ENCODE measurements around the gene EFCAB13.
"Not testable (repeated sequence)": the region's sequence is repeated elsewhere in the genome, so short reads cannot be mapped to it uniquely, and the experiment has no call there.

The EFCAB13 gene

DNA sequence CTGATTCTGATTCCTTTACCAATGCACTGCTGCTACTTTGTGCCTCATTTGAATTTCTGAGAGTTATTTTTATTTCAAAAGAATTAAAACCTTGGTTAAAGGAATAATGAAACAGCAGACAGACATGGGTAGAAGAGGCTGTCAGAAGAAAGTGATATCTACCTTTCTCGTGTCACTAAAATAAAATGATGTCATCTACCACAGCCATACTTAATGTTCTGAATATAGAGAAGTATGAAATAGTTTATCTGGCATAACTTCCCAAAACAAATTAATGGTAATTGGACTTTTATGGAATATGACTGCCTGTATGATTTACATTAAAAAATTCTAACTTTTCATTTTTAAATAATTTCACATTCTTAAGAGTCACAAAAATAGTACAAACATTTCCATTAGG lies 52.5 kb downstream of the EFCAB13 start:
- TF ChIP-seq, protein P1, sequence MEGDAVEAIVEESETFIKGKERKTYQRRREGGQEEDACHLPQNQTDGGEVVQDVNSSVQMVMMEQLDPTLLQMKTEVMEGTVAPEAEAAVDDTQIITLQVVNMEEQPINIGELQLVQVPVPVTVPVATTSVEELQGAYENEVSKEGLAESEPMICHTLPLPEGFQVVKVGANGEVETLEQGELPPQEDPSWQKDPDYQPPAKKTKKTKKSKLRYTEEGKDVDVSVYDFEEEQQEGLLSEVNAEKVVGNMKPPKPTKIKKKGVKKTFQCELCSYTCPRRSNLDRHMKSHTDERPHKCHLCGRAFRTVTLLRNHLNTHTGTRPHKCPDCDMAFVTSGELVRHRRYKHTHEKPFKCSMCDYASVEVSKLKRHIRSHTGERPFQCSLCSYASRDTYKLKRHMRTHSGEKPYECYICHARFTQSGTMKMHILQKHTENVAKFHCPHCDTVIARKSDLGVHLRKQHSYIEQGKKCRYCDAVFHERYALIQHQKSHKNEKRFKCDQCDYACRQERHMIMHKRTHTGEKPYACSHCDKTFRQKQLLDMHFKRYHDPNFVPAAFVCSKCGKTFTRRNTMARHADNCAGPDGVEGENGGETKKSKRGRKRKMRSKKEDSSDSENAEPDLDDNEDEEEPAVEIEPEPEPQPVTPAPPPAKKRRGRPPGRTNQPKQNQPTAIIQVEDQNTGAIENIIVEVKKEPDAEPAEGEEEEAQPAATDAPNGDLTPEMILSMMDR (conservative IDR thresholded peaks at IDR 0.05; ENCODE audit: low read depth, low read length), result no peak
- DNase-seq (ENCODE audit: low read depth), result no peak
- H3K4me3 ChIP-seq (ENCODE audit: low read length), result no peak overlapping the region

DNA sequence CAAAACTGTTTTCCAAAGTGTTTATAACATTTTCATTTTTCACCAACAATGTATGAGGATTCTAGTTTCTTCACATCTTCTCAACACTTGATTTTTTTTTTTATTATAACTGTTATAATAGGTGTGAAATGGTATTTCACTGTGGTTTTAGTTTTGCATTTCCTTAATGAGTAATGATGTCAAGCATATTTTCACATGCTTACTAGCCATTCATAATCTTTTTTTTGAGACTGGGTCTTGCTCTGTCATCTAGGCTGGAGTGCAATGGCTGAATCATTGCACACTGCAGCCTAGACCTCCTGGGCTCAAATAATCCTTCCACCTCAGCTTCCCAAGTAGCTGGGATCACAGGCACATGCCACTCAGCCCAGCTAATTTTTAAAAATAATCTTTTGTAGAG lies 65.1 kb downstream of the EFCAB13 start:
- TF ChIP-seq, protein P1 (conservative IDR thresholded peaks at IDR 0.05; ENCODE audit: low read depth, low read length), result no peak
- no peak overlapping the region for H3K4me3 ChIP-seq (ENCODE audit: low read length)
- no peak for DNase-seq (ENCODE audit: low read depth)

- DNase-seq (ENCODE audit: low read depth); H3K4me3 ChIP-seq (ENCODE audit: low read length): not testable (repeated sequence)
Measured at GRCh38 chr17:47397532-47398128, 73.9 kb downstream of the EFCAB13 start.

DNA sequence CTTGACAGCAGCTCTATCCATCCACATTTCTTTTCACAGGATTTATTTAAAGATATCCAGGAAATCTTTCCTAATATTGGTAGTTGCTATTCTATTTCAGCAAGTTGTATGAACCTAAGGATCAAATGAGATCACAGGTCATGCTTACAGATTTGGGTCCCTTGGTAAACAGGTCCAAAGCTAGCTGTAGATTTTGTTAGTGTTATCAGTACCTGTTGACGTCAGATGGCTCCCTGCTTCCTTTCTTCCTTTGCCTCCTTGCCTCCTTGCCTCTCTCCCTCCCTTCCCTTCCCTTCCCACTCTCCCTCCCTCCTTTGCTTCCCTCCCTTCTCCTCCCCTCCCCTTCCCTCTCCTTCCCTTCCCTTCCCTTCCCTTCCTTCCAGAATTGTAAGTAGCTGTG lies 76.6 kb downstream of the EFCAB13 start:
- TF ChIP-seq, protein P1 (conservative IDR thresholded peaks at IDR 0.05; ENCODE audit: low read depth, low read length), result no peak
- no peak overlapping the region for H3K4me3 ChIP-seq (ENCODE audit: low read length)
- DNase-seq (ENCODE audit: low read depth), result no peak

DNA sequence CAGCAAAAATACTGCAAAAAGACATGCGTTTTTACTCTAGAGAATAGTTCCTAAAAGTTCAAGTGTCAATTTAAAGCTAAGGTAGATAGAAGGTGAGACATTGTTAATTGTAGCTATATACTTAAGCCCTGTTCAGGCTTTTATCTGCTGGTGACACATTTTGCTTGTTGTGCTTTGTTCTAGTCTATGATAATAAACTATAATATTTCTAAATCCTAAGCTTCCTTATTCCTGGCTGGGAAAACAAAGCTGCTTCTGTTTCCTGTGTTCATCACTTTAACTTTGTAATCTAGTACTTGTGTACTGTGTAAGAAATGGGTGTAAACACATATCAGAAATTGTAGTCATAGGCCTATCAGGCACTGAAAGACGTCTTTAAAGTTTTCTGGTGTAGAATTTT lies 77.3 kb downstream of the EFCAB13 start:
- H3K4me3 ChIP-seq (ENCODE audit: low read length), result no peak overlapping the region
- no peak for DNase-seq (ENCODE audit: low read depth)
- TF ChIP-seq, protein P1 (conservative IDR thresholded peaks at IDR 0.05; ENCODE audit: low read depth, low read length), result no peak

DNA sequence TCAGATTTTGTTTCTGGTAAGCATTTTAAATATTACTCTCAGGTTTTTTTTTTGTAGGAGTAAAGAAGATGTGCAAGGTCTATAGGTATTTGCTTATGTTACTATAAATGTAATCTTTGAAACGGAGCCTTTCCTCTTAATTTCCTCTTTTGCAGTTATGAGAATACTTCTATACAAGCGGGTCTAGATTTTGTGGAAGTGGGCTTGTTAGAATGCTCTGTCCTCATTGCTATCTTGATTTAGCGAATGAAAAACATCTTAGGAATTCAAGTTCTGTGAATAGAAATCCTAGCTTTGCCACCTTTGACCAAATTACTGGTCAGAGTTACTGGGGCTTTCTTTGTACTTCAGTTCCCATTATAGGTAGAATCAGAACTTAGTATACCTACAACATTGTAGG lies 80.3 kb downstream of the EFCAB13 start:
- TF ChIP-seq, protein P1 (conservative IDR thresholded peaks at IDR 0.05; ENCODE audit: low read depth, low read length), result no peak
- no peak for DNase-seq (ENCODE audit: low read depth)
- no peak overlapping the region for H3K4me3 ChIP-seq (ENCODE audit: low read length)

- TF ChIP-seq, protein P1 (conservative IDR thresholded peaks at IDR 0.05; ENCODE audit: low read depth, low read length), result no peak
- no peak for DNase-seq (ENCODE audit: low read depth)
- H3K4me3 ChIP-seq (ENCODE audit: low read length), result no peak overlapping the region
Measured at GRCh38 chr17:47404875-47405274, 81.1 kb downstream of the EFCAB13 start.

- no peak for DNase-seq (ENCODE audit: low read depth)
- TF ChIP-seq, protein P1 (conservative IDR thresholded peaks at IDR 0.05; ENCODE audit: low read depth, low read length), result no peak
- no peak overlapping the region for H3K4me3 ChIP-seq (ENCODE audit: low read length)
Measured at GRCh38 chr17:47413872-47414271, 90.1 kb downstream of the EFCAB13 start.
